Measurements from ENCODE around the gene VPS33B. TPM values are rescaled to one million over a fixed set of nuclear protein-coding genes. Genes with fewer than 3 reads are reported as not detected.

VPS33B gene
- total RNA-seq, 1 donor from 2014 or later, result 20.2 TPM

DNA sequence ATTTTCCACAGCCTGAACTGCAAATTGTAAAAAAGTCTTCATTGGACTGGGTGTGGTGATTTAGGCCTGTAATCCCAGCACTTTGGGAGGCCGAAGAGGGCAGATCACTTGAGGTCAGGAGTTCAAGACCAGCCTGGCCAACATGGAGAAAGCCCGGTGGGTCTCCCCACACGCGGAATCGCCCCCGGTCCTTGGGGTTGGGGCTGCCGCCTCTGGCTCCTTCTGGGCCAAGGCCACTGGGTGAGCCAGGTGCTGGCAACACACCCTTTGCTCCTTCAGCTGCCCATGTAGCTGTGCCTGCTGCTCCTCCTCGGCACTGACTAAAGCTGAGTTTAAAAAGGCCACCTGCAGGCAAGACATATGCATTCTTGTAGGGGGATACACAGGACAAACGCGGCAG is 9.4 kb upstream of the VPS33B start:
- TF ChIP-seq, protein P1, sequence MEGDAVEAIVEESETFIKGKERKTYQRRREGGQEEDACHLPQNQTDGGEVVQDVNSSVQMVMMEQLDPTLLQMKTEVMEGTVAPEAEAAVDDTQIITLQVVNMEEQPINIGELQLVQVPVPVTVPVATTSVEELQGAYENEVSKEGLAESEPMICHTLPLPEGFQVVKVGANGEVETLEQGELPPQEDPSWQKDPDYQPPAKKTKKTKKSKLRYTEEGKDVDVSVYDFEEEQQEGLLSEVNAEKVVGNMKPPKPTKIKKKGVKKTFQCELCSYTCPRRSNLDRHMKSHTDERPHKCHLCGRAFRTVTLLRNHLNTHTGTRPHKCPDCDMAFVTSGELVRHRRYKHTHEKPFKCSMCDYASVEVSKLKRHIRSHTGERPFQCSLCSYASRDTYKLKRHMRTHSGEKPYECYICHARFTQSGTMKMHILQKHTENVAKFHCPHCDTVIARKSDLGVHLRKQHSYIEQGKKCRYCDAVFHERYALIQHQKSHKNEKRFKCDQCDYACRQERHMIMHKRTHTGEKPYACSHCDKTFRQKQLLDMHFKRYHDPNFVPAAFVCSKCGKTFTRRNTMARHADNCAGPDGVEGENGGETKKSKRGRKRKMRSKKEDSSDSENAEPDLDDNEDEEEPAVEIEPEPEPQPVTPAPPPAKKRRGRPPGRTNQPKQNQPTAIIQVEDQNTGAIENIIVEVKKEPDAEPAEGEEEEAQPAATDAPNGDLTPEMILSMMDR (conservative IDR thresholded peaks at IDR 0.05), result no peak
- Mint-ChIP-seq H3K4me1 (ENCODE audit: unreplicated experiment) (peaks cover 7% of the 10 kb centered on the region), H3K27me3 (peaks cover 16% of the 10 kb centered on the region), H3K4me3 (no peak overlapping the region), H3K9me3 (no peaks in the 10 kb centered on the region), H3K27ac (no peak overlapping the region), H3K36me3 (no peaks in the 10 kb centered on the region)
- DNase-seq (ENCODE audit: extremely low spot score, unreplicated experiment), result no peak

DNA sequence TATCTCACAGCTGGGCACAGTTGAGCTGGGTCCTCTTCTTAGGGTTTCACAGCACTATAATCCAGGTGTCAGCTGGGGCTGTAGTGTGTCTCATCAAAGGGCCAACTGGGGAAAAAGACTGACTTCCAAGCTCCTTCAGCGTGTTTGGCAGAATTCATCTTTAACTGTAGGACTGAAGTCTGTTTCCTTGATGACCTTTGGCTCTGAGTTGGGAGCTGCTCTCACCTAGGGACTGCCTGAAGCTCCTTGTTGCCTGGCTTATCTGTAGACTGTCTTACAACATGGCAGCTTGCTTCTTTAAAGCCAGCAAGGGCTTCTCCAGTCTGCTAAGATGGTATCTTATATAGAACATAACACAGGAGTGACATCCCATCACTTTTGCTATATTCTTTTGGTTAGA is 5.3 kb upstream of the VPS33B start:
- TF ChIP-seq, protein P1 (conservative IDR thresholded peaks at IDR 0.05), result no peak
- H3K36me3 Mint-ChIP-seq, result no peaks in the 10 kb centered on the region

DNA sequence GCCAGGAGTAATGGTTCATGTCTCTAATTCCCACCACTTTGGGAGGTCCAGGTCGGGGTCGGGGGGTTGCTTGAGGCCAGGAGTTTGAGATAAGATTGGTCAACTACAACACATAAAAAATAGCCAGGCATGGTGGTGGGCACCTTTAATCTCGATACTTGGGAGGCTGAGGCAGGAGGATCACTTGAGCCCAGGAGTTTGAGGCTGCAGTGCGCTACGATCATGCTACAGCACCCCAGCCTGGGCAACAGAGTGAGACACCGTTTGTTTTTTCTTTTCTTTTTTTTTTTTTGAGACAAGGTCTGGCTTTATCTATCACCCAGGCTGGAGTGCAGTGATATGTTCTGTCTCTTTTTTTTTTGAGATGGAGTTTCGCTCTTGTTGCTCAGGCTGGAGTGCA is 1.3 kb upstream of the VPS33B start:
- TF ChIP-seq, protein P1 (conservative IDR thresholded peaks at IDR 0.05), result no peak
- Mint-ChIP-seq H3K4me1 (ENCODE audit: unreplicated experiment) (peaks cover 27% of the 10 kb centered on the region), H3K9me3 (no peaks in the 10 kb centered on the region), H3K27me3 (no peaks in the 10 kb centered on the region), H3K27ac (no peak overlapping the region), H3K4me3 (no peak overlapping the region), H3K36me3 (no peaks in the 10 kb centered on the region)
- DNase-seq (ENCODE audit: extremely low spot score, unreplicated experiment), result no peak

More for the DNA sequence above, 5.3 kb upstream of the VPS33B start:
- Mint-ChIP-seq H3K27me3 (peaks cover 3% of the 10 kb centered on the region), H3K9me3 (no peaks in the 10 kb centered on the region), H3K27ac (no peak overlapping the region), H3K4me1 (ENCODE audit: unreplicated experiment) (peaks cover 3% of the 10 kb centered on the region), H3K4me3 (no peak overlapping the region)
- DNase-seq (ENCODE audit: extremely low spot score, unreplicated experiment), result no peak

DNA sequence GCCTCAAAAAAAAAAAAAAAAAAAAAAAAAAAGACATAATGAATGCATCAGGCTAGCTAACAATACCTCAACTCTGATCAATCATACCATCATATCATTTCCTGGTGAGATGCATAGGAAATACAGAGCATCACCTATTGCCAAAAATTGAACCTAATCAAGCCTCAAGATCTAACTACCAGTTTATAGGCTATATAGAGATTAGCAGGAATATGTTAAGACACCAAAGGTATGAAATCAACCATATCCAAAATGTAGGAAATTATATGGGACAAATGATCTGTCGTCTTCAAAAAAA is 387 bp upstream of the VPS33B start:
- H3K27ac Mint-ChIP-seq, result peak overlapping the region; percentile 95
- no peaks in the 10 kb centered on the region for H3K27me3 Mint-ChIP-seq
- H3K4me1 Mint-ChIP-seq (ENCODE audit: unreplicated experiment), result peaks cover 35% of the 10 kb centered on the region
- TF ChIP-seq, protein P1 (conservative IDR thresholded peaks at IDR 0.05), result no peak
- H3K9me3 Mint-ChIP-seq, result no peaks in the 10 kb centered on the region
- no peak for DNase-seq (ENCODE audit: extremely low spot score, unreplicated experiment)
- peak overlapping the region; percentile 98 for H3K4me3 Mint-ChIP-seq
- peaks cover 8% of the 10 kb centered on the region for H3K36me3 Mint-ChIP-seq

DNA sequence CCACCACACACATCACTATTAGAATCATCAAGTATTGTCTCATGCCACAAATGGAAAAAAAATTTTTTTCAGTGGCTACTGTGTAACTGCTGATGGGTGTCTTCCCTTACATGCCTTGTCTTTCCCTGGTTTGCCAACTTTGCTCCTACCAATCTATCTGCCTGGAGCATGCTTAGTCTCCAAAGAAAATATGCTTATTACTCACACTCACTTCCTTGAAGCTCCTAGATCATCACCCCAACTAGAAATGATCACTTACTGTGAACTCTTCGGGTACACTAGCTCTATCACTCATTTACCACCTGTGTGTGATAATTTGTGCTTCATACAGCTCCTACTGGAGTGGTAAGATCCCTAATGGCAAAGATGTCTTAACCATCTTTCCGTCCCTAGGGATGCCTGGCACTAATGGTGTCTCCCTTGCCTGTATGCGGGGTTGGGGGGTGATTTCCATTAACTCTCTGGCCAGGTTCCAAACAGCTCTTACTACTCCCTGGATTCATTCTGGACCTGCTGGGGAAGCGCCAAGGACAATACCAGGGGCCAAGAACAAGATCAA is 799 bp downstream of the VPS33B start:
- peaks cover 39% of the 10 kb centered on the region for H3K4me1 Mint-ChIP-seq (ENCODE audit: unreplicated experiment)
- no peaks in the 10 kb centered on the region for H3K9me3 Mint-ChIP-seq
- H3K27me3 Mint-ChIP-seq, result no peaks in the 10 kb centered on the region
- H3K27ac Mint-ChIP-seq, result peak overlapping the region; percentile 95
- DNase-seq (ENCODE audit: extremely low spot score, unreplicated experiment), result no peak
- TF ChIP-seq, protein P1 (conservative IDR thresholded peaks at IDR 0.05), result no peak
- H3K4me3 Mint-ChIP-seq, result peak overlapping the region; percentile 98
- peaks cover 12% of the 10 kb centered on the region for H3K36me3 Mint-ChIP-seq

DNA sequence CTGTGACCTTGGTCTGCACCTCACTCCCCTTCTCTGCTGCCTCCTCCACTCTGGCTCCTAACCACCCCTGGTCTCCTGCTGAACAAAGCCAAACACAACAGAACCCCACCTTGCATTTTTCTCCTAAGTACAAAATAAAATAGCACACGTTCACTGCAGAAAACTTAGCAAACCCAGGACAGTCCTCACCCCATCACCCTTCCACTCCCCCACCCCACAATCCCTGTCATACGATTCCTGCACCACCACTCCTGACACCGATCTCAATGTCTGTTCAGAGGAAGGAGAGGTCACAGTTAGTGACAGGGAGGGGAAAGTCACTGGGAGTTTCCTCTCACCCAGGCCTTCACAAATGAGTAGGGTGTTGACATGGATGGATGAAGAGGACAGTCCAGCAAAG is 4.2 kb downstream of the VPS33B start:
- H3K27me3 Mint-ChIP-seq, result no peaks in the 10 kb centered on the region
- no peak for DNase-seq (ENCODE audit: extremely low spot score, unreplicated experiment)
- peaks cover 19% of the 10 kb centered on the region for H3K36me3 Mint-ChIP-seq
- H3K4me3 Mint-ChIP-seq, result peak overlapping the region; percentile 12
- H3K4me1 Mint-ChIP-seq (ENCODE audit: unreplicated experiment), result peaks cover 44% of the 10 kb centered on the region
- peak overlapping the region; percentile 32 for H3K27ac Mint-ChIP-seq
- no peaks in the 10 kb centered on the region for H3K9me3 Mint-ChIP-seq
- TF ChIP-seq, protein P1 (conservative IDR thresholded peaks at IDR 0.05), result no peak

Measured in type B pancreatic cell (in vitro differentiated cells).